Right atrium auricular region (tissue), 2 donors: ENCODE results near the gene OASL. TPM values are rescaled to one million over a fixed set of nuclear protein-coding genes. Genes with fewer than 3 reads are reported as not detected.

Experiments
- DNase-seq: peaks from one replicate; pipeline ENCODE4 v3.0.0-alpha.2; 2019; ENCODE audit warnings: low spot score
- H3K27ac ChIP-seq, 2 donors: fragments of 200-600 bp; sonication (generic); 1 replicate in 1 of 2; 2 replicates in 1 of 2; pipeline ENCODE4 v1.5.1; 2016 to 2019
- H3K27me3 ChIP-seq, 2 donors: fragments of 200-600 bp; sonication (generic); one replicate each; pipeline versions ENCODE4 v1.5.1 to v1.6.0; 2017 to 2019
- H3K36me3 ChIP-seq: fragments of 200-600 bp; sonication (generic); one replicate; pipeline ENCODE4 v1.5.1; 2016
- H3K4me1 ChIP-seq, 2 donors: fragments of 200-600 bp; sonication (generic); one replicate each; pipeline versions ENCODE4 v1.5.1 to v1.6.0; 2017 to 2019
- H3K4me3 ChIP-seq, 2 donors: fragments of 200-600 bp; sonication (generic); 1 replicate in 1 of 2; 2 replicates in 1 of 2; pipeline ENCODE4 v1.5.1; 2017 to 2019; ENCODE audit warnings: mild to moderate bottlenecking in 1 of 2, moderate library complexity in 1 of 2
- H3K9me3 ChIP-seq, 2 donors: fragments of 200-600 bp; sonication (generic); one replicate each; pipeline ENCODE4 v1.5.1; 2019
- total RNA-seq, 2 donors: library from RNA; depleted of rRNA; stranded (reverse); fragments of >200 nt; gene quantifications; one replicate each; pipeline ENCODE4 v1.1.0, GENCODE V29; 2016
- TF ChIP-seq, protein P1 (sequence below), 2 donors: fragments of 200-600 bp; sonication (generic); IDR thresholded peaks; one replicate each; pipeline ENCODE4 v1.5.1; 2019; ENCODE audit warnings: antibody characterized with exemption in 2 of 2

OASL gene
- total RNA-seq, 2 donors from 2014 or later = 0.70 TPM; not detected in 1

DNA sequence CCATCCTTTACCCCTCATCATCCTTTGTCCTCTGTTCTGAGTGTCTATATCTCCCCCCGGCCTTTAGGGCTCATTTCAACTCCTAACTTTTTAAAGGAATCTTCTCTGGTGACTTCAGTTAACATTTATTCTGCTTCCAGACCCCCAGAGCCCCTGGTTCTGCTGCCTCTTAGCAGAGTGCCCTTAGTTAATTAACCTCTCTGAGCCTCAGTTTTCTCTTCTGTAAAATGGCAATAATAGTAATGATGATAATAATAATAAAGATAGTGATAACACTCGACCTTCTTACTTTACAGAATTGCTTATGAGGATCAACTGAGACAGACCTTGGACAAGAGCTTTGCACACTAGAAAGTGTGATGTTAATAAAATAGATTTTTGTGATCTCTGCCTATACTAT lies 16.3 kb downstream of the OASL start:
- Histone ChIP-seq H3K27me3 (no peaks in the 10 kb centered on the region), H3K4me3 (no peak overlapping the region), H3K9me3 (no peaks in the 10 kb centered on the region), H3K27ac (no peak overlapping the region), H3K4me1 (no peaks in the 10 kb centered on the region), H3K36me3 (no peaks in the 10 kb centered on the region)
- TF ChIP-seq, protein P1, sequence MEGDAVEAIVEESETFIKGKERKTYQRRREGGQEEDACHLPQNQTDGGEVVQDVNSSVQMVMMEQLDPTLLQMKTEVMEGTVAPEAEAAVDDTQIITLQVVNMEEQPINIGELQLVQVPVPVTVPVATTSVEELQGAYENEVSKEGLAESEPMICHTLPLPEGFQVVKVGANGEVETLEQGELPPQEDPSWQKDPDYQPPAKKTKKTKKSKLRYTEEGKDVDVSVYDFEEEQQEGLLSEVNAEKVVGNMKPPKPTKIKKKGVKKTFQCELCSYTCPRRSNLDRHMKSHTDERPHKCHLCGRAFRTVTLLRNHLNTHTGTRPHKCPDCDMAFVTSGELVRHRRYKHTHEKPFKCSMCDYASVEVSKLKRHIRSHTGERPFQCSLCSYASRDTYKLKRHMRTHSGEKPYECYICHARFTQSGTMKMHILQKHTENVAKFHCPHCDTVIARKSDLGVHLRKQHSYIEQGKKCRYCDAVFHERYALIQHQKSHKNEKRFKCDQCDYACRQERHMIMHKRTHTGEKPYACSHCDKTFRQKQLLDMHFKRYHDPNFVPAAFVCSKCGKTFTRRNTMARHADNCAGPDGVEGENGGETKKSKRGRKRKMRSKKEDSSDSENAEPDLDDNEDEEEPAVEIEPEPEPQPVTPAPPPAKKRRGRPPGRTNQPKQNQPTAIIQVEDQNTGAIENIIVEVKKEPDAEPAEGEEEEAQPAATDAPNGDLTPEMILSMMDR (IDR thresholded peaks at IDR 0.05) = no peak
- DNase-seq = no peak

DNA sequence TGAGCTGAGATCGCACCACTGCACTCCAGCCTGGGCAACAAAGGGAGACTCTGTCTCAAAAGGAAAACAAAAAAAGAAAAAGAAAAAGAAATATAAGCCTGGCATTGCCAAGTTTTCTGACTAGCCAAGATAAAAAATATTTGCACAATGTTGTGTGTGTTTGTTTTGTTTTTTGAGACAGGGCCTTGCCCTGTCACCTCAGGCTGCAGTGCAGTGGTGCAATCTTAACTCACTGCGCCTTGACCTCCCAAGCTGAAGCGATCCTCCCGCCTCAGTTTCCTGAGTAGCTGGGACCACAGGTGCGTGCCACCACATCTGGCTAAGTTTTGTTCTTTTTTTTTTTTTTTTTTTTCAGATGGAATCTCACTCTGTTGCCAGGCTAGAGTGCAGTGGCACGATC lies 17.3 kb downstream of the OASL start:
- Histone ChIP-seq H3K36me3 (no peaks in the 10 kb centered on the region), H3K4me1 (no peaks in the 10 kb centered on the region), H3K27me3 (no peaks in the 10 kb centered on the region), H3K9me3 (no peaks in the 10 kb centered on the region), H3K27ac (no peak overlapping the region), H3K4me3 (no peak overlapping the region)
- no peak for DNase-seq
- TF ChIP-seq, protein P1 (IDR thresholded peaks at IDR 0.05) = no peak

DNA sequence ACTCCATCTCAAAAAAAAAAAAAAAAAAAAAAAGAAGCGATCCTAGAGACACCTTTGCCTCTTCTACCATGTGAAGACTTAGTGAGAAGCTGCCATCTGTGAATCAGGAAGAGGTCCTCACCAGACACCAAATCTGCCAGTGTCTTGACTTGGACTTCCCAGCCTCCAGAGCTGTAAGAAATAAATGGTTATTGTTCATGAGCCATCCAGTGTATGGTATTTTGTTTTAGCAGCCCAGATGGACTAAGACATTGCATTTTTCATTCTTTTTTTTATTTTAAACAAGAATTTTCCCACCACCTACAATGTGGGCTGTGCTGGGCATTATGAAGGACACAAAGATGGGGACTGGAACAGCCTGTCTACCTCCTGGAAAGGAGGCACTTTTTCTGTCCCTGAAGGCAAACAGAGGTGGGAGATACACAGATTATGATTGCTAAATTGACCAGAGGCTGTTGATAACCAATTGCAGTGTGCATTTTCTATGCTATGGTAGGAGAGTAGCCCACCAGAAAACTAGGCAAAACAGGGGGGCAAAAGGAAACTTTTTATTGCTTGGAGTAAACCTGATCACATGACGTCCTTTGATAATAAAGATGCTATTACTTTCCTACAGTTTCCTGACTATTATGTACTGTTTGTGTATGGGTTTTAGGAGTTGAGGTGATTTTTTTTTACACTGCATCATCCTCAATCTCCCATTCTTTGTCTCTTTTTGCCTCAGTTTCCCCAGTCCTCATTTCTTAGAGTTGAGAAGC lies 20.0 kb downstream of the OASL start:
- Histone ChIP-seq H3K36me3 (no peaks in the 10 kb centered on the region), H3K9me3 (no peaks in the 10 kb centered on the region), H3K4me1 (peaks cover 0 to 7% of the 10 kb centered on the region in 2 donors), H3K27me3 (no peaks in the 10 kb centered on the region), H3K4me3 (no peak overlapping the region), H3K27ac (no peak overlapping the region)
- TF ChIP-seq, protein P1 (IDR thresholded peaks at IDR 0.05) = no peak
- no peak for DNase-seq

DNA sequence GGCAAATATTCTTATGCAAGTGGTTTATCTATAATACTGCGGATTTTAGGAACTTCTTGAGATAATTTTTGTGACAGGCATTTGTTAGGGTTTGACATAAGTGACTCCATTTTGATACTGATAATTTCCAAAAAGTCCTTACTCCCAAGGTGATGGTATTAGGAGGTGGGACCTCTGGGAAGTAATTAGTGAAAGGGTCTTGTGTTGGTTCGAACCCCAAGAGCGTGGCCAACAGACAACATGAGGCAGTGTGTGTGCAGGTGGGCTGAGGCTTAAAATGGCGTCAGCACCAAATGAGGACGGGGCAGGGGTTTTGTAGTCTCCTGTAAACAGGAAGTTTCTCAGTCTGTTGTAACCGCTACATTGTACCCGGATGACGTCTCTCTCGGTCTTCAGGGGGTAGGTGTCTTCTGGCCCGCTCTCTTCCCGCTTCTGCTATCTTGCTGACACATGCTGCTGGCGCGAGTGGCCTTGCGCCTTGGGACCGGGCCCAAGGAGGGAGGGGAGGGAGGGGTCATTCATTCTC lies 21.0 kb downstream of the OASL start:
- TF ChIP-seq, protein P1 (IDR thresholded peaks at IDR 0.05) = no peak
- Histone ChIP-seq H3K4me1 (peaks cover 0 to 7% of the 10 kb centered on the region in 2 donors), H3K27ac (no peak overlapping the region), H3K27me3 (no peaks in the 10 kb centered on the region), H3K9me3 (no peaks in the 10 kb centered on the region), H3K4me3 (no peak overlapping the region), H3K36me3 (peaks cover 3% of the 10 kb centered on the region)
- DNase-seq = no peak

DNA sequence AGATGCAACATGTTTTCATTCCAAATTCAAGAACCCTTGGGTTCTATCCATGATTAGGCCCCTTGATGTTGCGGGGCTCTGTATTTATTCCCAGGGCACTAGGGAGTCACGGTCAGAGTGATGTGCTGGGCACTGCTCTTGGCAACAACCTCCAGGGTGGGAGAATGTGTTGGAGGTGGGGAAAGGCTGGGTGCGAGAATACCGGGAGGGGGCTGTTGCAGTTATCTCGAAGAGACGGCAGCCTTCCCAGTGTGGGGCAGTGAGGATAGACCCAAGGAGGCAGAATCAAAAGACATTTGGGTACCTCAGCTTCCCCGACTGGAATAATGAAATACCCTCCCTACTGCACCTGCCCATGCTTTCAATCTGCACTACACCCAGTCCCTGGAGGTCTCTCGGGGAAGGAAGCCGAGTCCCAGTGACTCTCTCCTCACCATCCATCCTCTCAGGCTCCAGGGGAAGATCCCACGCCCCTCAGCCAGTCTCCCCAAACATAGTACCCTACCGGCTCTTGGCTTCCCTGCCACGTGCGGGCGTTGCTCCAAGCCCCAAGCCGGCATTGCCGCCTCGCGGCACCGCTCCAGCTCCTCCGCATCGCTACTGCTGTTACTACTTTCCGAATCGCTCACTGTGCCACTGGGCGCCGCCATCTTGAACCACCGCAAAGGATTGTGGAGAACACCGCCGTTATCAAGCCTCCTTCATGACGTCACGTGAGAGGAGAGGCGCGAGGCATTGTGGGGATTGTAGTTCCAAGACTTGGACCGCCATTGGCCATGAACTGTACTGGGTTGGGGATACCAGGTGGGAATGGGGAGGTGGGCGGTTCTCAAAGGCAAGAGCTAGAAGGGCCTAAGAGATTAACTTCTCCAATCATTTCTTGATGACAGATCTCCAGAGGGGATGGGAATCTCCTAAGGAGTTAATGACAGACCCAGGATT lies 22.9 kb downstream of the OASL start, which contains the start of gene C12orf43:
Gene C12orf43, minus strand, starts transcription at position 663 of the 942 bp plus-strand sequence. Its CDS starts 13 bp downstream, at position 650.
- peaks cover 0 to 7% of the 10 kb centered on the region in 2 donors for H3K4me1 ChIP-seq
- peak within 1 kb of the TSS; percentile 66 to 75 for H3K27ac ChIP-seq
- no peaks in the 10 kb centered on the region for H3K9me3 ChIP-seq
- no peaks in the 10 kb centered on the region for H3K27me3 ChIP-seq
- peak; percentile 93 for DNase-seq
- H3K4me3 ChIP-seq = peak within 1 kb of the TSS; percentile 76 to 93
- H3K36me3 ChIP-seq = peaks cover 5% of the 10 kb centered on the region
- TF ChIP-seq, protein P1 (IDR thresholded peaks at IDR 0.05) = peak in 1 of 2 donors; percentile 10
